Smooth muscle cell (in vitro differentiated cells): ENCODE measurements around the gene SEPTIN8. TPM values are rescaled to one million over a fixed set of nuclear protein-coding genes. Genes with fewer than 3 reads are reported as not detected.

ENCODE experiments used
- DNase-seq: peaks from one replicate; lab custom pipeline; 2025; ENCODE audit not compliant: unreplicated experiment; lab: John Stamatoyannopoulos, UW
- H2AFZ ChIP-seq: fragments of 200-600 bp; sonication (generic); 2 replicates; pipeline ENCODE4 v1.6.0; 2016; ENCODE audit warnings: antibody characterized with exemption, low read depth, mild to moderate bottlenecking
- H3F3A ChIP-seq: fragments of 200-600 bp; sonication (generic); 2 replicates; pipeline ENCODE4 v1.6.0; 2017; ENCODE audit warnings: antibody characterized with exemption, low read depth
- H3K27ac ChIP-seq: fragments of 200-600 bp; sonication (generic); 2 replicates; pipeline ENCODE4 v1.5.1; 2016; ENCODE audit warnings: low read depth, mild to moderate bottlenecking
- H3K27me3 ChIP-seq: fragments of 200-600 bp; sonication (generic); 2 replicates; pipeline ENCODE4 v1.6.1; 2016; ENCODE audit warnings: low read depth, mild to moderate bottlenecking
- H3K36me3 ChIP-seq: fragments of 200-600 bp; sonication (generic); 2 replicates; pipeline ENCODE4 v1.5.1; 2016; ENCODE audit warnings: low read depth
- H3K4me1 ChIP-seq: fragments of 200-600 bp; sonication (generic); 2 replicates; pipeline ENCODE4 v1.5.1; 2016; ENCODE audit warnings: low read depth
- H3K4me2 ChIP-seq: fragments of 200-600 bp; sonication (generic); 2 replicates; pipeline ENCODE4 v1.6.0; 2016; ENCODE audit warnings: mild to moderate bottlenecking
- H3K4me3 ChIP-seq: fragments of 200-600 bp; sonication (generic); 2 replicates; pipeline ENCODE4 v1.5.1; 2016; ENCODE audit warnings: mild to moderate bottlenecking
- H3K79me2 ChIP-seq: fragments of 200-600 bp; sonication (generic); 2 replicates; pipeline ENCODE4 v1.6.0; 2016; ENCODE audit warnings: low read depth, mild to moderate bottlenecking
- H3K9ac ChIP-seq: fragments of 200-600 bp; sonication (generic); 2 replicates; pipeline ENCODE4 v1.6.0; 2016; ENCODE audit warnings: low read depth
- H3K9me3 ChIP-seq: fragments of 200-600 bp; sonication (generic); replicated peaks from 2 replicates; pipeline ENCODE4 v1.5.1; 2016; ENCODE audit warnings: low read depth
- H4K20me1 ChIP-seq: fragments of 200-600 bp; sonication (generic); 2 replicates; pipeline ENCODE4 v1.6.0; 2016; ENCODE audit warnings: low read depth
- WGBS: methylation state at CpG from one replicate; pipeline ENCODE4 v1.1.7; 2016; ENCODE audit warnings: low lambda C conversion rate; 5-methylcytosine and 5-hydroxymethylcytosine counted together
- polyA plus RNA-seq: library from polyadenylated mRNA; unstranded; fragments of >200 nt; fragmentation: Nextera tagmentation; extraction: Ambion mirVana; gene quantifications from 2 replicates; pipeline ENCODE4 v1.2.1, GENCODE V29; 2016
- total RNA-seq: library from RNA; depleted of rRNA; stranded (reverse); fragments of >200 nt; gene quantifications from 2 replicates; pipeline ENCODE4 v1.2.3, GENCODE V29; 2014
- TF ChIP-seq, protein P1 (sequence below): fragments of 200-600 bp; sonication (generic); IDR thresholded peaks from 2 replicates; pipeline ENCODE4 v1.5.1; 2017; ENCODE audit warnings: borderline replicate concordance, mild to moderate bottlenecking, antibody characterized with exemption; ENCODE audit not compliant: insufficient read depth, poor library complexity, severe bottlenecking

Gene SEPTIN8
- total and polyA plus RNA-seq, 2 experiments from 2014 or later, result 26.3 to 68.1 TPM

DNA sequence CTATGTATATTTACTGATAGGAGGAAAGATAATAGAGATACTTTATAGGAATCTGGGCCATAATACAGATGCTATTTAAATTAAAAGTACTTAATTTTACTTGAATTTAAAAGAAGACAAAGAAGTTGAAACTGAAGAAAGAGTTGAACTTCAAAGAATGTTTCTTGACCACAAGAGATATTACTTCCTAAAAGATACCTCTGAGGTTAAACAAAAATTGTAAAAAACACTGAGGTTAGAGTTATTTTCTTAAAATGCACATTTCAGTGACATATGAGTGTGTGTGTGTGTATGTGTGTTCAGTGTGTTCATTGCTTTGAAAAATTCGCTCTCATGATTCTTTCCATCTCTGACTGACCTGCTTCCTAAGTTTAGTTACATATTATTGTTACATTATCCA is 3.5 kb upstream of the SEPTIN8 start:
- Histone ChIP-seq H3K9ac (no peak overlapping the region), H3K9me3 (no peaks in the 10 kb centered on the region), H3K79me2 (peaks cover 12% of the 10 kb centered on the region), H3K36me3 (no peaks in the 10 kb centered on the region), H3K27ac (no peak overlapping the region), H2AFZ (no peak overlapping the region), H3K4me1 (peaks cover 10% of the 10 kb centered on the region), H3K4me2 (no peak overlapping the region), H4K20me1 (peaks cover 2% of the 10 kb centered on the region), H3K4me3 (no peak overlapping the region), H3F3A (no peaks in the 10 kb centered on the region), H3K27me3 (no peaks in the 10 kb centered on the region)
- WGBS, result 91% methylated on average over 1 of the region's 1 CpG
- DNase-seq, result no peak
- TF ChIP-seq, protein P1, sequence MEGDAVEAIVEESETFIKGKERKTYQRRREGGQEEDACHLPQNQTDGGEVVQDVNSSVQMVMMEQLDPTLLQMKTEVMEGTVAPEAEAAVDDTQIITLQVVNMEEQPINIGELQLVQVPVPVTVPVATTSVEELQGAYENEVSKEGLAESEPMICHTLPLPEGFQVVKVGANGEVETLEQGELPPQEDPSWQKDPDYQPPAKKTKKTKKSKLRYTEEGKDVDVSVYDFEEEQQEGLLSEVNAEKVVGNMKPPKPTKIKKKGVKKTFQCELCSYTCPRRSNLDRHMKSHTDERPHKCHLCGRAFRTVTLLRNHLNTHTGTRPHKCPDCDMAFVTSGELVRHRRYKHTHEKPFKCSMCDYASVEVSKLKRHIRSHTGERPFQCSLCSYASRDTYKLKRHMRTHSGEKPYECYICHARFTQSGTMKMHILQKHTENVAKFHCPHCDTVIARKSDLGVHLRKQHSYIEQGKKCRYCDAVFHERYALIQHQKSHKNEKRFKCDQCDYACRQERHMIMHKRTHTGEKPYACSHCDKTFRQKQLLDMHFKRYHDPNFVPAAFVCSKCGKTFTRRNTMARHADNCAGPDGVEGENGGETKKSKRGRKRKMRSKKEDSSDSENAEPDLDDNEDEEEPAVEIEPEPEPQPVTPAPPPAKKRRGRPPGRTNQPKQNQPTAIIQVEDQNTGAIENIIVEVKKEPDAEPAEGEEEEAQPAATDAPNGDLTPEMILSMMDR, result no peak

DNA sequence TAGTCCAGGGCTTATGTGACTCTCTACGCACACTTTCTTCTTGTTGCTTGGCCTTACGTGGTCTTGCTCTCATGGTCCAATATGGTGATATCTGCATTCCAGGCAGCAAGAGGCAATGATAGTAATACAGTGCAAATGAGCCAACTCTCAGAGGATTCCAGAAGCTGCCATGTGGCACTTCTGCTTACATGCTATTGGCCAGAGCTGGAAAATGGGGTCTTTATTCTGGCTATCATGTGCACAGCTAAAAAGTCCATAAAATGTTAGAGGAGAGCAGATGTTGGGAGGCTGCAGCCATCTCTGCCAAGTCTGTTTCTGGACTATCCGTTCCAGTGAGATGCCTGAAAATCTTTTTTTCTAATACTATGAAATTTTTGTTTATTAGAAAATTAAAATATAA is 2.9 kb upstream of the SEPTIN8 start:
- Histone ChIP-seq H3K27me3 (no peaks in the 10 kb centered on the region), H3K4me2 (no peak overlapping the region), H3K36me3 (no peaks in the 10 kb centered on the region), H3K27ac (no peak overlapping the region), H3K79me2 (peaks cover 18% of the 10 kb centered on the region), H3K9ac (no peak overlapping the region), H3K9me3 (no peaks in the 10 kb centered on the region), H3K4me3 (no peak overlapping the region), H3K4me1 (peaks cover 13% of the 10 kb centered on the region), H4K20me1 (peaks cover 9% of the 10 kb centered on the region), H2AFZ (no peak overlapping the region), H3F3A (no peaks in the 10 kb centered on the region)
- 95% methylated on average over 3 of the region's 3 CpGs for WGBS
- TF ChIP-seq, protein P1, result no peak
- no peak for DNase-seq

DNA sequence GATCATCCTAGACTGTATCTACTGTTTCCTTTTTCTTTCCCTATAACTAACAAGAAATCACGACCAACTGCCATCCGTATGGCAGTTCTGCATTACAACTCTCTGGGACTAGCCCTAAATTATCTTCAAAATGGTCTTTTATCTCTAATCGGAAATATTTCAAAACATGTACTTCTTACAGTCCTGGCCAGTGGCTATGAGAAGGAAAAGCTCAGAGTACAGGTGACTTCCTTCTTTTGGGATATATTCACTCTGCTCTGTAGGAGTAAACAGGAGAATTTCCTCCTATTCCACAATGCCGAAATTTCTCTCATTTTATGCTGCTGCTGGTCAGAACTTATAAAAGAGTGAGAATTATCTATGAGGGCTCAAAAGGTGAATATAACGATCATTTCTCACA is 1.8 kb upstream of the SEPTIN8 start:
- Histone ChIP-seq H3K27me3 (no peaks in the 10 kb centered on the region), H3K36me3 (no peaks in the 10 kb centered on the region), H3F3A (no peaks in the 10 kb centered on the region), H3K9ac (no peak overlapping the region), H3K4me2 (no peak overlapping the region), H3K4me1 (peaks cover 13% of the 10 kb centered on the region), H3K27ac (no peak overlapping the region), H2AFZ (no peak overlapping the region), H3K9me3 (no peaks in the 10 kb centered on the region), H3K79me2 (peaks cover 29% of the 10 kb centered on the region), H4K20me1 (peaks cover 20% of the 10 kb centered on the region), H3K4me3 (no peak overlapping the region)
- no peak for DNase-seq
- TF ChIP-seq, protein P1, result no peak
- 89% methylated on average over 5 of the region's 5 CpGs for WGBS

- no peaks in the 10 kb centered on the region for H3F3A ChIP-seq
- no peak overlapping the region for H3K9ac ChIP-seq
- no peak for DNase-seq
- TF ChIP-seq, protein P1, result no peak
- 67% methylated on average over 4 of the region's 4 CpGs for WGBS
- peak overlapping the region; percentile 94 for H2AFZ ChIP-seq
- peaks cover 27% of the 10 kb centered on the region for H4K20me1 ChIP-seq
- H3K4me2 ChIP-seq, result peak overlapping the region; percentile 86
- H3K36me3 ChIP-seq, result no peaks in the 10 kb centered on the region
- H3K27me3 ChIP-seq, result no peaks in the 10 kb centered on the region
- H3K9me3 ChIP-seq, result no peaks in the 10 kb centered on the region
- peaks cover 13% of the 10 kb centered on the region for H3K4me1 ChIP-seq
- peaks cover 36% of the 10 kb centered on the region for H3K79me2 ChIP-seq
- peak overlapping the region; percentile 59 for H3K4me3 ChIP-seq
- H3K27ac ChIP-seq, result no peak overlapping the region
Measured at GRCh38 chr5:132778129-132778528, 1.1 kb upstream of the SEPTIN8 start.
